ENCODE results near the gene FAM180A.
"Not testable (repeated sequence)": the region's sequence is repeated elsewhere in the genome, so short reads cannot be mapped to it uniquely, and the experiment has no call there.

FAM180A gene

DNA sequence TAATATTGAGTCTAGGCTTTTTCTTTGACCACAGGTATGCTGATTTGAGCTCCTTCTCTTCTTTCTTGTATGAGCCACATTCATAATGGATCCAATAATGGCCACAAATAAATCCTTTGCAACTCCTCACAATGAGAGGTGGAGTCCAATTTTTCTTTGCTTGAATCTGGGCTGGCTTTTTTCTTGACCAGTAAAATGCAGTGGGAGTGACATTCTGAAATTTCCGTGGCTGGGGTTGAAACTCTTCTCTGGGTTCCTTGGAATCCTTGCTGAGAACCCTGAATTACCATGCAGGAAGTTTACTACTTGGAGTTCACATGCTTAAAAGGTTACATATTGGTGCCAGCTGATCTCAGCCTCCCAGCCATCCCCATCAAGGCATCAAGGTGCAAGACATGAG lies 22.4 kb upstream of the FAM180A start:
- DNase-seq = no peak

DNA sequence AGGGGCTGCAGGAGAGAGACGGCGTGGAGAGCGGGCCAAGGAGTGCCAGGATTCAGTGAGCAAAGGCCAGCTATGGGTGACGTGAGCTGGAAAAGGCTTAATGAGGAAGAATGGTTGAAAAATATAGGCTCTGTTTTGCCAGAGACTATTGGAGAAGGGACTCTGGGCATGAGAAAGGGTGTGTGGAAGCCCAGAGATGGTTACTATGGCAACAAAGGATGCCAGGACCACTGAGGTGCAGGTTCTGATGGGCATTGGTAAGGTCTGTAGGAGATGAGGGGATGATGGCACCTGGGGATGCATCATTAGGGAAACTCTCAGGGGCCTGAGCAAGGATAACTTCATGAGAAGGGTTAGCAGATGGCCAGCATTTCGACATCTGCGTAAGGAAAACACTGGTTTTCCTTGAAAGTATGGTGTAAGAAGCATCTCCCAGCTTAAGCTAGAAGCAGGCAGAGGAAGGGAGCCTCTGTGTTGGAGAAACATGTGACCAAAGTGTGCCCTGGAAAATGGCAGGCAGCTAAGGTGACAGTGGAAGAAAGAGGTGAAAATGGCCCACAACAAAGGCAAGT lies 21.6 kb upstream of the FAM180A start:
- DNase-seq = no peak

DNA sequence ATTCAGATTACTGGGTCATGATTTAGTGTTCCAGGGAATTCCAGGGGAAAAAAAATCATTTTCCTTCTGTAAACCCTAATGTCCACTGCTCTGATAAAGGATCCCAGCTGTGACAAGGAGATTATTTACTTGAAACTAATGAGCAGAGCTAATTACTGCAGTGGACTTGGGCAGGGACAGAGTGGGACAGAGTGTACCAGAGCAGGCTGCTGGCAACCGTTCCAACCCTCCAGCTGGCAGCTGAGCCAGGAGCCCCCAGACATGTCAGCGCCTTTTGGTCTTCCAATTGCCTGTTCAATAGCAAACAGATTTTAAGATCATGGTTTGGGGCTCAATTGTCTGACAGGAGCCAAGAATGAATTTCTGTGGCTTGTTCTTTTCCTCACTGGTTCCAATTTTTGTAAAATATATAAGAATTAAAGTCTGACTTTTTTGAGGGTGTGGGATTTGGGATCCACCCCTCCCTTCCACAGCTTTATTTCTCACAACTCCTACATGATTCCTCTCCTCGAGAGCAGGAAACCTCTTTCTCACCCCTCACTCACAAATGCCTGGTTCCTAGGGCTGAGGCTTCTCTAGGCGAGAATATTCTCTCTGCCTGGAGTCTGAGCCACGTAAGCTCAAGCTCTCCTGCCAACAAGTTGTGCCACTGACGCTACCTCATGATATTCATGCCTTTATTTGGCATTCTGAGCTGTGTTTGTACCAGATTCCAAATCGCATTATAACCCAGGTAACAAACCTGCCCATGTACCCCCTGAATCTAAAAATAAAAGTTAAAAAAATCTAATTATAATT lies 20.6 kb upstream of the FAM180A start:
- DNase-seq = no peak

DNA sequence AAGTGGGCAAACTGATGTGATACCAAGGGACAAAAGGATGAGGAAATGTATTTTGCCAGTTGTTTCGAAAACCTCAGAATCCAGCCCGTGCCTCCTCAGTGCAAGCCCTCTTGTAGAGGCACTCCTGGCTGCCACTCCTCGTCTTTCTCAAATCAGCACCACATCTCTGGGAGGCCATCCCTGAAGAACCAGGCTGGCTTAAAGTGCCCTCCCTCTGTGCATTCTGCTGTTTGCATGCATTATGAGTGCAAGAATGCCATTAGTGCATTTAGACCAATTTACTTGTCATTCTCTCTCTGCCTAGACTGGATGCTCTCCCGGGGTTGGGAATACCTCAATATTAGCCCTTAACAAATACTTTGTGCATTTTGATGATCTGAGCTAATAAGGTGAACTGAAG lies 19.9 kb upstream of the FAM180A start:
- DNase-seq = no peak

DNA sequence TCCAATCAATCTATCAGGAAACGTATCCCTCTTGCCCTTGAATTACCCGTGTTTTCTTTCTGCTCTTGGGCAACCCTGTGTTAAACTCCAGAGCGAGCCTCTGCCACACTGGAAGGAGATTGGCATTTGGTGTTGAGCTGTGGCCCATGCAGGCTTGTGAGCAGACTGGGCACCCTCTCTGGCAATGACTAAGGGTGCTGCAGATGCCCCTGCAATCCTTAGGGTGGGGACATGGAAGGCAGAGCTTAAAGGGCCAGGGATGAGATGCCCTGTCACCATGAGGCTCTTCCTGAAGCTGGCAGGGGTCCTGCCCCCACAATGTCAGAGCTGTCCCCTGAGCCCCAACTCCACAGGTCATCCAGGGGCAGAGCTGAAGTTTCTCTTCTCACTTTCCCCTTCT lies 19.5 kb upstream of the FAM180A start:
- DNase-seq = no peak

DNA sequence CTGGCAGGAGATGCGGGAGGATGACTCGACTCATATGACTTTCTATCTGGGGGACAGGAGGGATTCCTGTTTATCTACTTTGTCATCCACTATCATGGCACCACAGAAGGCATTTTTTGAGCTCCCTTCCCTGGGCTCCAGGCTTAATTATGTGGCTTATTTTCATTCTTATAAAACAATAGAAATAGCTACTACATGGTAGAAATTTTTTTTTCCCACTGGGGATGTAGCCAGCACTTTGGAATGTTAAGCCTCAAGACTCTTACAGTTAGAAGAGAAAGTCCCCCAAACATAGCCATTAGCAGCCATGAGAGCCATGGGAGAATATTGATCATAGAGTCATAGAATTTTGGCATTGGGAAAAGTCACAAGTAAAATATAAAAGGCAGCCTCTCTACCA lies 14.6 kb upstream of the FAM180A start:
- DNase-seq = no peak

DNA sequence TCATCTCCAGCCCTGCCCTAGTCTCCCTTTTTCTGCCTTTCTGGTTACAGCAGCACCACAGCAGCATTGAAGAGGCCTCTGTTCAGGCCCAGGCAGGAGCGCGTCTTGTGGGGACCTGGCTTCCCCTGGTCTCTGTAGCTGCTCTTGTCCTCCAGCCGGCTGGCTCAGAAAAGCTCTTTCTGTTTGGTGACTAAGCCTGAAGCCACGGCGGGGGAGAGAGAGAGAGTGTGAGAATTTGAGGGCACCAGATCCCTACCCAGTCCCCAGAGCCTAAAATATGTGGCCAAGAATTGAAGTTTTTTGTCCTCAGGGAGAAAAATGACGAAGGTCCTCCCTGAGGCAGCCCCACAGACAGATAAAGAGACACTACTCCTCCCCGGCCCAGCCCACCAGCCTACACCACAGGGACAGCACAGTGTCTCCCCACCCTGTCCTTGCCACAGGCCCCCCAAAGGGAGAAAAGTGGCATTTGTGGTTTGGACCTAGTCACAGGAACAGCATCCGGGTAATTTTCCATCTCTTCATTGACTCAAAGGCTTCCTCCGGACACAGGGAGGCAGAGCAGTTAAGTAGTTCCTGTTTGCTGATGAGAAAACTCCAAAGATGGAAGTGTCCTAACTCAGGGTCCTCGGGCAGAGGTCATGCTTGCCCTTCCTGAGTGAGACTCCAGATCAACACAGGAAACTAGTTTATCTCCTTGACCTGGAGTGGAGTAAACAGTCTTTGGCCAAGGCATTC lies 13.3 kb upstream of the FAM180A start:
- DNase-seq = no peak

DNA sequence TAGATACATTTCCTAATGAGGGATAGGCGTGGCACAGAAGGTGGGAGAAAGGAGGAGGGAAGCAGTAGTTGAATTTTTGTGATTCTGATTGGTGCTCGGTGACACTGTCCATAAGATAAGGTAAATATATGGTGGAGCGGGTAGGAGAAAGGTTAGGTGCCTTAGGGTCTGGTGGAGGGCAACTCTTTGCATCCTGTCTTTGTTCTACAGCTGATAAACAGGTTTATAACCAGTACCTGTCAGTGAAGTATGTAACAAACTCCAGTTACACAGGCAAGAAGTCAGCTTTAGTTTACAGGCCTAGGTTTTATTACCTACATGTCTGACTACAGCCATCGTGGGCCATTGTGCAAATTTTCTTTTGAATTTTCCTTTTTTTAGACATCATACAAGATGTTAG lies 10.9 kb upstream of the FAM180A start:
- no peak for DNase-seq

DNA sequence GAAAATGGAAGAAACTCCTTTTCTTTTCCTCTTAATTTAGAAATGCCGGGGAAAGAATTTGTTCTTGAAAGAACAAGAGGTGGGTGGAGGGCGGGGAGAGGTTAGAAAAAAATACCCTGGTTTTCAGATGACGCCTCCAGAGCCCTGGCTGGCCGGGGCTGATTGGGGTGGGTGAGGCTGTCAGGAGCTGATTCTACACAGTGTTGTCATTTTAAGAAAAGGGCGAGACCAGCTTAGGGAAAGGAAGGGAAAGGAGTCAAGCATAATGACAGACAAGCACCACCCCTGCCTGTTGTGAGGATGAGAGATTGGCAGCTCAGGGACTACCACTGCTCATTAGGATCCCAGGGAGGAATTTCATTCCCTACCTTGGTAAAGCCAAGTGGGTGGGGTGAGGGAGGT lies 9.9 kb upstream of the FAM180A start:
- DNase-seq = no peak

DNA sequence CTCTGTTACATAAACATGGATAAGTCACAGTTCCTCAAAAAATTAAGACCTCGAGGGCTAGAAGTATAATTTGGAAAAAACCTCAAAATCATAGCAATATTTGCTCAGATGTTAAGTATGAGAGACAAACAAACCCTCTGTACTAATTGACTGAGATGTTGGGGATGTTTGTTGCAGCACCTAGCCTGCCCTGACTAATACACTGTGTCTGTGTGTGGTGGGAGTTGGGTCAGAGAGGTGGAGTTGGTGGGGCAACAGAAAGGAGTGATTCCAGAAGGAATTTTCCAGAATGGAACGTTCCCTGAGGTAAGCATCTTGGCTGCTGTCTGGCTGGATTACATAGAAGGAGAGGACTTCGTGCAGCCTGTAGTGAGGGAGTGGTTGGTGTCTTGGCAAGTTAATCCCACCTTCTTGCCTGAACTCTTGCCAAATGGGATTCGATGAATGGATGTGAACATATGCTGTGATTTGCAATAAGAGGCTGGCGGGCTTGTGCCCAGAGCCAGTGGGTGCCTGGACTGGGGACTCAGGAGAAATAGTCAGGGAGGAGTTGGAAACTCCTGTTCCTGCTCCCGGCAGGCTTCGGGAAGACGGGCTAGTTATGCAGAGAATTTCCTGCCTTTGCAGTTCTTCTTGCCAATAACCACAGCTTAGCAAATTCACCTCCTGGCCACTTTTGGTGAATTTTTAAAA lies 9.3 kb upstream of the FAM180A start:
- no peak for DNase-seq

DNA sequence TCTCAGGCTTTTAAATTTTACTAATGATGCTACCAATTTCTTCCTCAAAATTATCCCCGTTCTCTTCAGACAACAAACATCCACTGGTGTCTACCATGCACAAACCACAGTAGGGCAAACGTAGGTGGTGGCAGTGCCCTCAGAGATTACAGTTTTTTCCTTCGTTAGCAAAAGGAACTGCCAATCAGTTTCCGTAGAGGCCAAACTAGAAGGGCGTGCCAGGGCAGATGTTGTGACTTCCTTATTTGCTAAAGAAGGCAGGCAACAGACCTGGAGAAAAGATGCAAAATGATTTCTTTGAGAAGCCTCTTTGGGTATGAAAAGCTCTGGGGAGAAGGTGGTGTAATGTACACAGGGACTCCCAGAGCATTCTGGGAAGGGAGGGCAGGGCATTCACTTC lies 7.6 kb upstream of the FAM180A start:
- DNase-seq = no peak

DNA sequence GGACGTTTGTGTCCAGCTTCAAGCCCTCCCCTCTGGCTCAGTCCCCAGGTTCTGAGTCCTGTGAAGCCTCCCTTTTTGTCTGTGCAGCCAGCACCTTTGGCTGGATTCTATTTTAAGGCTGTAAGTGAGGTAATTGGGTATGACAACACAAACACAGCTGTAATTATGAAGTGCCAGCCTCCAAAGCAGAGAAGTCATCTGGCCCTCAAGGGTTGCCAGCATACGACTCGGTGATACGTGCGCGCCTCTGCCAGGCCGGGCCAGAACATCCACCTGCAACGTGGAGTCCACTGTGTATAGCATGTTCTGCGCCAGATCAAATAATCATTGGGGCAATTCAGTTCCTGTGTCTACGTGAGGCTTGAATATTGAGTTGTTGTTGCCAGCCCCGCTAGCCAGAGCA lies 6.7 kb upstream of the FAM180A start:
- DNase-seq = no peak

DNA sequence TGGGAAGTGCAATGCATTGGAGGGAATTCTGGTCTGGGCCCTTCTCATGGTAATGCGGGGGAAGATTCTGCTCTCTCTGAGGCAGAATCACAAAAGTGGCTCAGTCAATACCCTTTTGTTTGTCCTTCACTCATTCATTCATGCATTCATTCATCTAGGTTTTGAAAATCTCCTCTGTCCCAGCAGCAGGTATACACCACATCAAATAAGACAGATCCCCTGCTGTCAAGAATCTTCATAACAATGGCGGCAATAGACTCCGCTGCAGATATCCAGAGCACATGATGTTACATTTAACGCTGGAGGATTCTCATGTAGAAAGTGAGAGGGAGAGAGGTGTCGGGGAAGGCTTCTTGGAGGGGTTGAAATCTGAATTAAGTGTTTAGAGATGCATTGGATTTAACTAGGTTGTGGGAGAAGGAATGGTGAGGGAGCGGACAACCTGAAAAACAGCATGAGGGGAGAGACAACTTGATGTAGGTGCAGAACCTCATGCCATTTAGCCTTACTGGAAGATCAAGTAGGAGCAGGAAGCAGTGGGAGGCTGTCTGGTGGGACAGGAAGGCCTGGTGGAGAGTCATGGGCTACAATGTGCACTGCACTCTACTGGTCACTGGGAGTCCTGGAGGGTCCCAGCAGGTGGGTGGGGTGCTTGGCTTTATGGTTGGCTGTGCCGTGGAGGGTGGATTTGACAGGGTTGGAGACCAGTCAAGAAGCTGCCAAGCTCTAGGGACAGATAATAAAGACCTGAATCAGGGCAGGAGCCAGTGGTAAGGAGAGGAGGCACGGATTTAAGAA lies 5.2 kb upstream of the FAM180A start:
- DNase-seq = no peak

DNA sequence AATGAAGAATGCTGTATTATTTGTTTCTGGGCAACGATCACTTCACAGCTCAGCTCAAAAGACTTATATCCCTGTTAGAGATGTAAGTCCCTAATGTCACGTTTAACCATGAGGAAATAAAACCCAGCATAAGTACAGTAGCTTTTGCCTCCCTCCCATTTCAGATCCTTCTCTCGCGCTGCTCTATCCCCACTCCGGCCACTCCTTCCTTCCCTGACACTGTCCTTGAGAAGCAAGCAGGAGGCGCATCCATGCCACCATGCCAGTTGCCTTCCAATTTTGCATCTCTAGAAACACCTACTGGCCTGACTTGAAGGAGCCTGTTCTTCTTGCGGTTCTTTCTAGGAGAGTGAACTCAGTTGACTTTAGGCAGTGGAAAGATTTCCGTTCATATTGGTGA lies 1.2 kb downstream of the FAM180A start:
- DNase-seq = no peak

DNA sequence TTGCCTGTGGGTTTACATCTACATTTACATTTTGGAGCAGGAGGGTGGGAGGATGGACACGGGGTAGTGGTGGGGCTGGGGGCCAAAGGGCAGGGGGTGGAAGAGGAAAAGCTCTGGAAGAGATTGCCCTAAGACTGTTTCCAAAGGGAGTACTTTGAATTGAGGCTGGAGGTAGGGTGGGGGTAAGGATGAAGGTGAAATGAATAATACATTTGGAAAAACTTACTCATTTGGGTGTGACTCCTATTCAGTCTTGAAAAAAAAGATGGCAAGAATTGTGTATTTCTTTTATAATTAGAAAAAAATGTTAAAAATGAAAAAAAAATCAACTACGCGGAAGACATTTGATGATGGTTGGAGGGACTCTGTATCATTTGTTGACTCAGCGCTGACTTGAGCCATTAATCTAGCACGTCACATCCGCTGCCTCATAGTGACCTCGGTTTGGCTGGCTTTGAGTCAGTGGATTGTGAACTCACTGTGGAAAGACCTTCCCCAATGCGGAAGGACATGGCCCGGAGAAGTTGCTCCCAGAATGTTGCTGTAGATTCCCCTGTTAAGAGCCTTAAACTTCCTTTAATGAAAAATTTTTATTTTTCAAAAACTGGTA lies 2.8 kb downstream of the FAM180A start:
- DNase-seq = no peak

DNA sequence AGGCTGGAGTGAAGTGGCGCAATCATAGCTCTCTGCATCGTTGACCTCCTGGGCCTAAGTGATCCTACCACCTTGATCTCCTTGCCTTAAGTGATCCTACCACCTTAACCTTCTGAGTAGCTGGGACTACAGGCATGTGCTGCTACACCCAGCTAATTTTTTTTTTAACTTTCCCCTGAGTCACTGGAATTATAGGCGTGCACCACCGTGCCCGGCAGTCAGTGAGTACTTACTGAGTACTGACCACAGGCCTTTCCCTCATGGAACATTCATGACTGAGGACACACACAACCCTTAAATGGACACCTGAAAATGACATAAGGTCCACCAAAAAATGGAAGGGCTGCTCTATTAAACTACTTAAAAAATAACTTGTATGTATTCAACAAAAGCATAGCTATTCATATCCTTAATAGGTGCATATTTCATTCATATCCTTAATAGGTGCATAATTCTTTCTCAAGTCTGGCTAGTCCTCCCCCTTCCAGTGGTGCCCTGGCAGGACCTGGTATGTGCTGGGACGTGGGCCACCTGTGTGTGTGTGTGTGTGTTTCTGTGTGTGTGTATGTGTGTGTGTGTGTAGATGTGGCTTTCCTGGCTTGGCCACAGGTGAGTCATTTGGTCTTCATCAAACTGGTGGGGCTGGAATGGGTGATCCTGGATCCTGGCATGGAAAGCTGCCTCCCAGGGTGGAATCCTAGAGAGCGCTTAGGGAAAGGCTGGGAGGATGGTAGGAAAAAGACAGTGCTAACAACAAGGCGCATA lies 3.5 kb downstream of the FAM180A start:
- no peak for DNase-seq

DNA sequence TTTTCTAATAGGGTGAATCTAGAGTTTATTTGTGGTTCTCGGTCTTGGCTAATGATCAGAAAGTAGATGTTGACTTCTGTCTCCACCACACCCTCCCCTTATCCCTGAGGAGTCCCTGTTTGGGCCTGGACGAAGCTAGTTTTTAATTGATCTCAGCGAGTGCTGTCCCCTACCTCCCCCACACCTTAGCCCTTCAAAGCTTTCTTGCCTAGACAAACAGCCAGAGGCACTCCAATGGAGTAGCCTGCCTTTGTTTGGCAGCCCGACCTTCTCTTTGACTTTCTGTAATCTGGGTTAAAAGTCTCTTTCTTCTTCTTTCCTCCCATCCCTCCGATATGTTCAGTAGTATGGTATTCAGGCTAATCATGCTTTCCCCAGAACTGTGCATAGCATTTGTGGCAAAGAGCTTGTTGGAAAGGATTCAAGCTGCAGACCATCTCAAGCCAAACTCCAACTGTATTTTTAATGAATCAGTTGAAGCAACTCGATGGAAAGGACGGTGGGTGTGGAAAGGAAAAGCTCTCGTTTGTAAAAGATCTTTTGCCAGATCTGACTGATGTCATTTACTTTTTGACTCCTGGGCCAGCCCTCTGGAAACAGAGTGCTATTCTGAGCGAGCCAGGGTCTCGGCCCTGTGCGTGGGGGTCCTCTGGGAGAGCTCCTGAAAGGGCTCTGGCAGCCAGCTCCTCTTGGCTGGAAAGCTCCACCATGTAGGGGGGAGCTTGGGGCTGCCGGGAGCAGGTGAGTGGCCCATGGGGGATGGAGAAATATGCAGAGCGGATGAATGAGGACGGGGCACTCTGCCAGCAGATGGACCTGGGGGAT lies 4.5 kb downstream of the FAM180A start:
- no peak for DNase-seq

DNA sequence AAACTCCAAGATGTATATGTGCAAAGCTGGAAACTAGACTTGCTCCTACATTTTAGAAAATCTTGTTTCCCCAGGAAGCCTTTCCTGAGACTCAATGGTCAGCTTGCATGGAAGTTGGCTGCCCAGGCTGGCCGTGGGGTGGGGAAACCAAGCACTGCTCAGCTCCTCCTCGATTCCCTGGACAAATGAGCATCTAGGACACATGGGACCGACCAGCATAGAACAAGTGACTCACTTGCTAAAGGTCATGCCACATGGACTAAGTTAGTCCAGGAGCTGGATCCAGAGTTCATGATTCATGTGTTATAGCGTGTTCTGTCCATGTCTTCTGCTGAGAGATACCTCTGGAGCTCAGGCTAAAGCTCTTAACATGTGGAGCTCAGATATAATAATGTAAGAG lies 6.2 kb downstream of the FAM180A start:
- no peak for DNase-seq

DNA sequence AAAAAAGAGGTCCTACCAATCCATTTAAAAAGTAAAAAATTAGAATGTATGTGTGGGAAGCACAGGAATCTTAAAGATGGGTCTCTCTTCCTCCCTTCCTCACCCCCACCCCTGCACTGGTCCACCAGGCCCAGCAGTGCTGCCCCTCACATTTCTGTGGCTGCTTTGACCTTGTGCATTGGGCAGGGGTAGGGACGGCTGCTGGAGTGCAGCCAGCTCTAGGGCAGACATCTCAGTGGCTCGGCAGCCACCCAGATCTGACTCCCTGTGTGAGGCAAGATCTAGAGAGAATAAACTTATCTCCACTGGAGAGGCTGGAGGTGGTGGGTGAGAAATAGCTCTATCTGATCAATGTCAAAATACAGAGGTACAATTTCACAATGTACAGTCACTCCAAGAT lies 6.7 kb downstream of the FAM180A start:
- DNase-seq = no peak

DNA sequence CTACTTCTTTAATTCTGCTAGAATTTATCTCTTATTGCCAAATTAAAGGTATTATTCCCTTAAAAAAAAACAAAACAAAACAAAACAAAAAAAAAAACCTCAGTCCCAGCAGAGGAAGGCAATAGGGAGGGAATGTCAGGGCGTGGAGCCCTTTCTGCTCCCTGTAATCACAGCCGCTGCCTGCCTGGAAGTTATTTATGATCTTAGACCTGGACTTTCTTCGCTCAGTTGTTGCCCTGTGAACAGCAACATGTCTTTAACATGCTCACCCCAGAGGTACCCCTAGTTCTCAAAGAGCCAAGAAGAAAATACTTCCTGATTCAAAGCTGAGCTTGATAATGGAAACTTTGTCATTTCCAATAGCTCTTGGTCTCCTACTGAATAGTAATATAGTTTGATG lies 7.7 kb downstream of the FAM180A start:
- DNase-seq = no peak

DNA sequence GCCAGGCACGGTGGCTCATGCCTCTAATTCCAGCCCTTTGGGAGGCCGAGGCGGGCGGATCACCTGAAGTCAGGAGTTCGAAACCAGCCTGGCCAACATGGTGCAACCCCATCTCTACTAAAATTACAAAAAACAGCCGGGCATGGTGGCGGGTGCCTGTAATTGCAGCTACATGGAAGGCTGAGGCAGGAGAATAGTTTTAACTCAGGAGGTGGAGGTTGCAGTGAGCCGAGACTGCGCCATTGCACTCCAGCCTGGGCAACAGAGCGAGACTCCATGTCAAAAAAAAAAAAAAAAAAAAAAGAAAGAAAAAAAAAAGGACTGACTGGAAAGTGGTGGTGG lies 11.3 kb downstream of the FAM180A start:
- not testable (repeated sequence) for DNase-seq

Data from activated CD8-positive, alpha-beta memory T cell treated with anti-CD3 and anti-CD28 coated beads for 24 hours (primary cell).